ENCODE data around the gene GLYATL1. TPM values are rescaled to one million over a fixed set of nuclear protein-coding genes. Genes with fewer than 3 reads are reported as not detected.

Gene GLYATL1
- total and polyA plus RNA-seq, 2 experiments from 2014 or later, result 7.9 to 12.6 TPM

GRCh38 chr11:58898106-58898505 is 41.2 kb upstream of the GLYATL1 start:
- H3K27ac ChIP-seq (ENCODE audit: low read depth), result no peak overlapping the region
- H3K36me3 Mint-ChIP-seq (ENCODE audit: low read depth), result 0 out of 3 replicates have a peak, but pooled peaks cover 2% of the 10 kb centered on the region

More at GRCh38 chr11:58898106-58898505, 41.2 kb upstream of the GLYATL1 start:
- Histone ChIP-seq H2AFZ (no peak overlapping the region), H3K4me2 (no peak overlapping the region), H3K79me2 (replicated peaks; ENCODE audit: insufficient read depth) (0 out of 2 replicates have a peak, but pooled peaks cover 2% of the 10 kb centered on the region), H3K4me1 (ENCODE audit: insufficient read depth) (peaks cover 30% of the 10 kb centered on the region), H3K9me2 (ENCODE audit: insufficient read depth) (no peaks in the 10 kb centered on the region), H3K4me3 (no peak overlapping the region), H3K36me3 (ENCODE audit: insufficient read depth) (no peaks in the 10 kb centered on the region), H4K20me1 (replicated peaks; ENCODE audit: insufficient read depth) (no peaks in the 10 kb centered on the region), H3K27me3 (ENCODE audit: insufficient read depth) (peaks cover 18% of the 10 kb centered on the region; the same call in 1 of the 2 replicates), H3F3A (replicated peaks; ENCODE audit: low read depth) (no peaks in the 10 kb centered on the region)
- H3K27ac Mint-ChIP-seq, result no peak overlapping the region
- TF ChIP-seq CTCF (conservative IDR thresholded peaks at IDR 0.05; ENCODE audit: low read depth in 2 of 2) (no peak), POLR2AphosphoS5 (IDR thresholded peaks at IDR 0.05; ENCODE audit: low read depth) (no peak), ZNF331 (CRISPR knock-in tag; IDR thresholded peaks at IDR 0.05; ENCODE audit: low read depth) (no peak), ZNF114 (CRISPR knock-in tag; IDR thresholded peaks at IDR 0.05) (no peak), EZH2 (IDR thresholded peaks at IDR 0.05; ENCODE audit: low read depth, unreplicated experiment) (no peak), ETS1 (IDR thresholded peaks at IDR 0.05) (no peak), JUNB (IDR thresholded peaks at IDR 0.05; ENCODE audit: unreplicated experiment) (no peak), EZH2phosphoT487 (IDR thresholded peaks at IDR 0.05; ENCODE audit: unreplicated experiment) (no peak), STAT1 (IDR thresholded peaks at IDR 0.05; ENCODE audit: unreplicated experiment) (no peak), ZNF462 (CRISPR knock-in tag; IDR thresholded peaks at IDR 0.05) (no peak), NANOG (IDR thresholded peaks at IDR 0.05; ENCODE audit: borderline replicate concordance) (no peak), CREB1 (CRISPR knock-in tag; IDR thresholded peaks at IDR 0.05; ENCODE audit: low read depth) (no peak)
- TF ChIP-seq, protein P1, sequence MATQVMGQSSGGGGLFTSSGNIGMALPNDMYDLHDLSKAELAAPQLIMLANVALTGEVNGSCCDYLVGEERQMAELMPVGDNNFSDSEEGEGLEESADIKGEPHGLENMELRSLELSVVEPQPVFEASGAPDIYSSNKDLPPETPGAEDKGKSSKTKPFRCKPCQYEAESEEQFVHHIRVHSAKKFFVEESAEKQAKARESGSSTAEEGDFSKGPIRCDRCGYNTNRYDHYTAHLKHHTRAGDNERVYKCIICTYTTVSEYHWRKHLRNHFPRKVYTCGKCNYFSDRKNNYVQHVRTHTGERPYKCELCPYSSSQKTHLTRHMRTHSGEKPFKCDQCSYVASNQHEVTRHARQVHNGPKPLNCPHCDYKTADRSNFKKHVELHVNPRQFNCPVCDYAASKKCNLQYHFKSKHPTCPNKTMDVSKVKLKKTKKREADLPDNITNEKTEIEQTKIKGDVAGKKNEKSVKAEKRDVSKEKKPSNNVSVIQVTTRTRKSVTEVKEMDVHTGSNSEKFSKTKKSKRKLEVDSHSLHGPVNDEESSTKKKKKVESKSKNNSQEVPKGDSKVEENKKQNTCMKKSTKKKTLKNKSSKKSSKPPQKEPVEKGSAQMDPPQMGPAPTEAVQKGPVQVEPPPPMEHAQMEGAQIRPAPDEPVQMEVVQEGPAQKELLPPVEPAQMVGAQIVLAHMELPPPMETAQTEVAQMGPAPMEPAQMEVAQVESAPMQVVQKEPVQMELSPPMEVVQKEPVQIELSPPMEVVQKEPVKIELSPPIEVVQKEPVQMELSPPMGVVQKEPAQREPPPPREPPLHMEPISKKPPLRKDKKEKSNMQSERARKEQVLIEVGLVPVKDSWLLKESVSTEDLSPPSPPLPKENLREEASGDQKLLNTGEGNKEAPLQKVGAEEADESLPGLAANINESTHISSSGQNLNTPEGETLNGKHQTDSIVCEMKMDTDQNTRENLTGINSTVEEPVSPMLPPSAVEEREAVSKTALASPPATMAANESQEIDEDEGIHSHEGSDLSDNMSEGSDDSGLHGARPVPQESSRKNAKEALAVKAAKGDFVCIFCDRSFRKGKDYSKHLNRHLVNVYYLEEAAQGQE (IDR thresholded peaks at IDR 0.05; ENCODE audit: unreplicated experiment), result no peak
- H3K9me3 Mint-ChIP-seq, result no peaks in the 10 kb centered on the region; the same call in 2 of the 3 replicates
- H3K4me3 Mint-ChIP-seq, result no peak overlapping the region
- peaks cover 40% of the 10 kb centered on the region for H3K4me1 Mint-ChIP-seq
- no peak for ATAC-seq
- peaks cover 17% of the 10 kb centered on the region for H3K27me3 Mint-ChIP-seq (ENCODE audit: insufficient read depth, low read depth, poor library complexity)
- DNase-seq (ENCODE audit: low spot score), result no peak
